H9 (cell line): ENCODE results near the gene ATPAF2. TPM values are rescaled to one million over a fixed set of nuclear protein-coding genes. Genes with fewer than 3 reads are reported as not detected.

ENCODE experiments used
- DNase-seq: peaks from one replicate; pipeline ENCODE4 v3.0.0-alpha.2; 2017
- H2AFZ ChIP-seq: one replicate; pipeline ENCODE4 v1.6.1; 2013; ENCODE audit warnings: mild to moderate bottlenecking, low read length, control low read depth, moderate library complexity
- H2AK5ac ChIP-seq: 2 replicates; pipeline ENCODE4 v1.6.1; 2013; ENCODE audit warnings: low read length, control low read depth, mixed read lengths; ENCODE audit not compliant: insufficient read length
- H2BK120ac ChIP-seq: one replicate; pipeline ENCODE4 v1.6.1; 2013; ENCODE audit warnings: low read depth, mild to moderate bottlenecking, low read length, control low read depth, inconsistent platforms; ENCODE audit not compliant: poor library complexity, severe bottlenecking
- H2BK12ac ChIP-seq: 2 replicates; pipeline ENCODE4 v1.6.1; 2013; ENCODE audit warnings: low read length, control low read depth, mixed read lengths, low read depth; ENCODE audit not compliant: insufficient read length
- H2BK15ac ChIP-seq: 2 replicates; pipeline ENCODE4 v1.6.1; 2013; ENCODE audit warnings: low read depth, low read length, control low read depth
- H2BK20ac ChIP-seq: one replicate; pipeline ENCODE4 v1.6.1; 2013; ENCODE audit warnings: low read depth, mild to moderate bottlenecking, low read length, control low read depth, inconsistent platforms; ENCODE audit not compliant: poor library complexity, severe bottlenecking
- H2BK5ac ChIP-seq: 2 replicates; pipeline ENCODE4 v1.6.1; 2013; ENCODE audit warnings: low read length, control low read depth, mixed read lengths; ENCODE audit not compliant: insufficient read length
- H3K14ac ChIP-seq: 2 replicates; pipeline ENCODE4 v1.6.1; 2013; ENCODE audit warnings: low read length, control low read depth; ENCODE audit not compliant: insufficient read depth
- H3K18ac ChIP-seq: 2 replicates; pipeline ENCODE4 v1.6.1; 2013; ENCODE audit warnings: low read depth, mild to moderate bottlenecking, mixed read lengths, low read length, control low read depth; ENCODE audit not compliant: insufficient read length
- H3K23ac ChIP-seq: 2 replicates; pipeline ENCODE4 v1.6.1; 2013; ENCODE audit warnings: low read length, control low read depth, mixed read lengths, low read depth; ENCODE audit not compliant: insufficient read length
- H3K23me2 ChIP-seq: 2 replicates; pipeline ENCODE4 v1.6.1; 2013; ENCODE audit warnings: low read depth, mild to moderate bottlenecking, mixed read lengths, low read length, control low read depth; ENCODE audit not compliant: insufficient read length, poor library complexity, severe bottlenecking
- H3K27ac ChIP-seq: 2 replicates; pipeline ENCODE4 v1.5.1; 2013; ENCODE audit warnings: low read length, control low read depth, mixed read lengths, low read depth; ENCODE audit not compliant: insufficient read length
- H3K27me3 ChIP-seq: 2 replicates; pipeline ENCODE4 v1.6.1; 2013; ENCODE audit warnings: low read length, control low read depth, inconsistent platforms; ENCODE audit not compliant: insufficient read depth
- H3K4ac ChIP-seq: 2 replicates; pipeline ENCODE4 v1.6.1; 2013; ENCODE audit warnings: low read depth, mild to moderate bottlenecking, control low read depth, inconsistent platforms, low read length, moderate library complexity
- H3K4me1 ChIP-seq: 2 replicates; pipeline ENCODE4 v1.6.1; 2013; ENCODE audit warnings: low read length, control low read depth, inconsistent platforms; ENCODE audit not compliant: insufficient read depth
- H3K4me2 ChIP-seq: 2 replicates; pipeline ENCODE4 v1.6.1; 2013; ENCODE audit warnings: low read length, control low read depth, mixed read lengths; ENCODE audit not compliant: insufficient read length, insufficient read depth
- H3K56ac ChIP-seq: 2 replicates; pipeline ENCODE4 v1.6.1; 2013; ENCODE audit warnings: low read depth, mild to moderate bottlenecking, mixed read lengths, low read length, control low read depth; ENCODE audit not compliant: insufficient read length
- H3K79me1 ChIP-seq: 2 replicates; pipeline ENCODE4 v1.6.1; 2013; ENCODE audit warnings: low read depth, mild to moderate bottlenecking, moderate library complexity, low read length, control low read depth, inconsistent platforms; ENCODE audit not compliant: insufficient read depth, poor library complexity, severe bottlenecking
- H3K79me2 ChIP-seq: 2 replicates; pipeline ENCODE4 v1.6.1; 2013; ENCODE audit warnings: low read length, control low read depth, inconsistent platforms; ENCODE audit not compliant: insufficient read depth
- H3K9ac ChIP-seq: 2 replicates; pipeline ENCODE4 v1.6.1; 2013; ENCODE audit warnings: low read length, control low read depth, mixed read lengths; ENCODE audit not compliant: insufficient read length; ENCODE audit errors: extremely low read depth
- H3K9me3 ChIP-seq: one replicate; pipeline ENCODE4 v1.6.1; 2013; ENCODE audit warnings: low read depth, low read length, inconsistent platforms; ENCODE audit not compliant: control insufficient read depth
- H3T11ph ChIP-seq: one replicate; pipeline ENCODE4 v1.6.1; 2013; ENCODE audit warnings: mild to moderate bottlenecking, low read length, control low read depth, inconsistent platforms
- H4K20me1 ChIP-seq: one replicate; pipeline ENCODE4 v1.6.1; 2013; ENCODE audit not compliant: control insufficient read depth, insufficient read length, insufficient read depth
- H4K5ac ChIP-seq: 2 replicates; pipeline ENCODE4 v1.6.1; 2013; ENCODE audit warnings: low read depth, mild to moderate bottlenecking, mixed read lengths, low read length, control low read depth; ENCODE audit not compliant: insufficient read length
- H4K8ac ChIP-seq: replicated peaks from 2 replicates; pipeline ENCODE4 v1.6.1; 2013; ENCODE audit warnings: low read length, control low read depth, mixed read lengths, low read depth; ENCODE audit not compliant: insufficient read length
- H4K91ac ChIP-seq: 2 replicates; pipeline ENCODE4 v1.6.1; 2013; ENCODE audit warnings: low read depth, mild to moderate bottlenecking, moderate library complexity, mixed read lengths, low read length, control low read depth; ENCODE audit not compliant: insufficient read length
- H3K27ac Mint-ChIP-seq, 3 experiments: 2 replicates in 2 of 3; 3 replicates in 1 of 3; pipeline ENCODE4 v1.8.0; 2020 to 2021; ENCODE audit warnings: mixed read lengths in 3 of 3, mild to moderate bottlenecking in 1 of 3, moderate library complexity in 1 of 3
- H3K27me3 Mint-ChIP-seq: 2 replicates; pipeline ENCODE4 v1.8.0; 2021; ENCODE audit warnings: low read depth, mild to moderate bottlenecking, moderate library complexity, mixed read lengths
- H3K36me3 Mint-ChIP-seq, 3 experiments: 2 replicates in 2 of 3; 3 replicates in 1 of 3; pipeline ENCODE4 v1.8.0; 2020 to 2021; ENCODE audit warnings: low read depth in 3 of 3, mixed read lengths in 3 of 3; ENCODE audit not compliant: insufficient read depth in 1 of 3
- H3K4me1 Mint-ChIP-seq, 2 experiments: 2 replicates each; pipeline ENCODE4 v1.8.0; 2020; ENCODE audit warnings: mixed read lengths in 2 of 2
- H3K4me3 Mint-ChIP-seq, 2 experiments: 2 replicates in 1 of 2; 3 replicates in 1 of 2; pipeline ENCODE4 v1.8.0; 2020 to 2021; ENCODE audit warnings: mild to moderate bottlenecking in 2 of 2, mixed read lengths in 2 of 2, moderate library complexity in 1 of 2
- H3K9me3 Mint-ChIP-seq, 2 experiments: 2 replicates in 1 of 2; 3 replicates in 1 of 2; pipeline ENCODE4 v1.8.0; 2020; ENCODE audit warnings: mild to moderate bottlenecking in 2 of 2, mixed read lengths in 2 of 2, moderate library complexity in 1 of 2
- CTCF ChIP-seq: fragments of 200-600 bp; sonication (generic); conservative IDR thresholded peaks from 3 replicates; pipeline ENCODE4 v1.8.0; 2021; ENCODE audit warnings: antibody characterized with exemption, mild to moderate bottlenecking
- WGBS: extraction: QIAGEN DNeasy Blood & Tissue Kit; methylation state at CpG from one replicate; pipeline ENCODE4 v1.1.7; 2013; ENCODE audit warnings: missing lambda C conversion rate, low lambda C conversion rate, mixed read lengths; ENCODE audit not compliant: insufficient read length; ENCODE audit errors: extremely low coverage; 5-methylcytosine and 5-hydroxymethylcytosine counted together
- total RNA-seq: library from RNA; stranded (reverse); gene quantifications from 2 replicates; pipeline ENCODE4 v1.2.1, GENCODE V29; 2021

ATPAF2 gene
- total RNA-seq, 1 experiment from 2014 or later, result 21.4 TPM

GRCh38 chr17:18070861-18071340, 31.9 kb upstream of the ATPAF2 start:
- Histone ChIP-seq H3K23ac (no peak overlapping the region), H3K14ac (peak overlapping the region; percentile 5), H4K20me1 (no peaks in the 10 kb centered on the region), H3K9me3 (no peaks in the 10 kb centered on the region), H2BK120ac (no peak overlapping the region), H3K79me2 (no peaks in the 10 kb centered on the region), H3K27ac (no peak overlapping the region), H3K23me2 (no peaks in the 10 kb centered on the region), H2AK5ac (no peak overlapping the region), H4K5ac (no peak overlapping the region), H3K4me1 (no peaks in the 10 kb centered on the region), H3K18ac (peak overlapping the region; percentile 75), H3K56ac (no peak overlapping the region), H2AFZ (peak overlapping the region; percentile 11), H2BK12ac (no peak overlapping the region), H4K91ac (no peak overlapping the region), H3K79me1 (no peaks in the 10 kb centered on the region), H2BK5ac (no peak overlapping the region), H2BK15ac (no peak overlapping the region), H3K4me2 (no peak overlapping the region), H3K9ac (no peak overlapping the region), H3K4ac (no peak overlapping the region), H2BK20ac (no peak overlapping the region), H3K27me3 (no peaks in the 10 kb centered on the region), H3T11ph (no peak overlapping the region), H4K8ac (no peak overlapping the region)
- DNase-seq, result peak; percentile 48
- Mint-ChIP-seq H3K27ac (peak overlapping the region in 1 of 3 experiments; percentile 53; a peak in 1 of 7 replicates), H3K4me3 (no peak overlapping the region), H3K9me3 (no peaks in the 10 kb centered on the region), H3K27me3 (peaks cover 5% of the 10 kb centered on the region; the same call in 1 of the 2 replicates), H3K4me1 (peaks cover 4 to 5% of the 10 kb centered on the region in 2 experiments), H3K36me3 (no peaks in the 10 kb centered on the region; a peak in 1 of 7 replicates)
- no CpG with 5 or more reads among the region's 8 CpGs for WGBS
- no peak for TF ChIP-seq CTCF
